HG03280 (cell line): ENCODE measurements around the gene LRRFIP1.
"Not testable (repeated sequence)": the region's sequence is repeated elsewhere in the genome, so short reads cannot be mapped to it uniquely, and the experiment has no call there.

ENCODE experiments used
- ATAC-seq: cut with Tn5 transposase; IDR thresholded peaks from one replicate; pipeline ENCODE4 v1.9.1; 2021; ENCODE audit warnings: mild to moderate bottlenecking, moderate library complexity; ENCODE audit not compliant: unreplicated experiment

LRRFIP1 gene

DNA sequence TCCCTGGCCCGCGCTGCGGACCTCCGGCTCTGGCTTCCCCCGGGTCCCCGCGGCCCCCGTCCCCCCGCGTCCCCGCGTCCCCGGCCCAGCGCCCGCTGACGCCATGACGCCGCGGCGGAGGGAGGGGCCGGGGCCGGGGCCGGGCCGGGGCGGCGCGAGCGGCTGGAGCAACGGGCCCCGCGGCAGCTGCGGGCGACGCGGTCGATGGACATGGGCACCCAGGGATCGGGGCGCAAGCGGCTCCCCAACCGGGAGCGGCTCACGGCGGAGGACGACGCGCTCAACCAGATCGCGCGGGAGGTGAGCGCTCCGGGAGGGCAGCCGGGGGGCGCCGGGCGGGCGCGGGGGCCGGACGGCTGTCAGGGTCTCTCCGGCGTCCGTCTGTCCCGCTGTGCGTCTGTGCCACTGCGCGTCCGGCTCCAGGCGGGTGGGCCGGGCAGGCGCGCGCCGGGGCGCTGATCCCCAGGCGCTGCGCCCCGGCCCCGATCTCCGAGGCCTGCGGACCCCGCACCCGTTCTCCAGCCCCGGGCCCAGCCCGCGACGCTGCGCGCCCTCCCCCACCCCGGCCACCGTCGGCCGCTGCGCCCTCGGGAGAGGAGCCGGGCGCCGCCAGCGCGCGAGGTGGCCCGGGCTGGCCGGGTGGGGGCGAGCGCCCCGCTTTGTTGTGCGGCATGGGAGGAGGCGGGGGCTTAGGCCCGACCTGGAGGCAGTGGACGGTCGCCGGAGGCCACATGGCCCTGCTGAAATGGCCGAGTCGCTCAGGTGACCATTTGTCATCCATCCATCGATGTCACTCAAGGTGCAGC is at the start of gene LRRFIP1:
LRRFIP1 (plus strand) TSS at position 147 of the 806 bp plus-strand sequence; CDS start at position 205, 58 bp downstream.
- ATAC-seq, result no peak

DNA sequence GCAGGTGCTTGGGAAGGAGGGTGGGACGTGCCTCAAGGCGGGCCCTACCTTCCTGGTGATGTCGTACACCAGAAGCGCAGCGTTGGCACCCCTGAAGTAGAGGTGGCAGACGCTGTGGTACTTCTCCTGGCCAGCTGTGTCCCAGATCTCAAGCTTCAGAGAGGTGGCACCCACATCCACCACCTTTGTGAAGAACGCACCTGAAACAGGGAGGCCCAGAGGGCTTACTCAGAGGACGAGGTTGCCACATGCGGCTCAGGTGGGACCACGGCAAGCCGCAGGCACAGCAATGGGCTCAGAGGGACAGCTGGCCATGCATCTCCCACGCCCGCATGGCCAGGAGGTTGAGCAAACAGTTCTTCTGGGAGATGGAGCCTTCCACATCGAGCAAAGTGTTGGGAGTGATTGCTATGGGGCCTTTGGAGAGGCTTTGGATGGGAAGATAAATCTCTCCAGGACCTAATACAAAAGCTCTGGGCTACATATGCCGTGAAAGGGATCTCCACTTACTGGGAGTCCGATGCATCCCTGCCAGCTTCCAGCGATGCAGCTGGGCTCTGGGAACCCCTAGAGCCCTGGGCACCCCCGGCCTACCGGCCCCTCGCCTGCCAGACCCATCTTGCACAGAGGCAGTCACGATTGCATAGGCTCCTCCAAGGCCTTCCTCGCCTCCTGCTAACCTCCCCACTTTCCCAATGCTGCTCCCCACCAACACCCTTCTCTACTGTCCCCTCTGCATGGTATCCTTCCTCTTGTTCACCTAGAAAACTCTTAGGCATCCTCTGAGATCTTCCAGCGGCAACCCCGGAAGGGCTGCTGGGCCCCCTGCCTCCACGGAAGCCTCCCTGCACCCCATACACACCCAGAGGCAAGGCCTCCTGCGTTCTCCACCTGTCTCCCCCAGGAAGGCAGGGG is 49.2 kb upstream of the LRRFIP1 start:
- no peak for ATAC-seq

DNA sequence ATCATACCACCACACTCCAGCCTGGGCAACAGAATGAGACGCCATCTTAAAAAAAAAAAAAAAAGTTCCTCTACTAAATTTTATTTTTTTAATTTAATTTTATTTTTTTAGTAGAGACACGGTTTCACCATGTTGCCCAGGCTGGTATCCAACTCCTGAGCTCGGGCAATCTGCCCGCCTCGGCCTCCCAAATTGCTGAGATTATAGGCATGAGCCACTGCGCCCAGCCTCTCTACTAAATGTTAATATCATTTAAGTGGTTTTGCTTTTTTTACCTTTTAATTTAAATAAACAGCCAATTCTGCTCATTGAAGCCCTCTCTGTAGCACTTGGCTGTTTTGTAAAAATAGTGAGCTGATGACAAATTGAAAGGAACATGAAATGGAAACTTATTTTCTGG is 46.1 kb upstream of the LRRFIP1 start:
- ATAC-seq, result no peak

DNA sequence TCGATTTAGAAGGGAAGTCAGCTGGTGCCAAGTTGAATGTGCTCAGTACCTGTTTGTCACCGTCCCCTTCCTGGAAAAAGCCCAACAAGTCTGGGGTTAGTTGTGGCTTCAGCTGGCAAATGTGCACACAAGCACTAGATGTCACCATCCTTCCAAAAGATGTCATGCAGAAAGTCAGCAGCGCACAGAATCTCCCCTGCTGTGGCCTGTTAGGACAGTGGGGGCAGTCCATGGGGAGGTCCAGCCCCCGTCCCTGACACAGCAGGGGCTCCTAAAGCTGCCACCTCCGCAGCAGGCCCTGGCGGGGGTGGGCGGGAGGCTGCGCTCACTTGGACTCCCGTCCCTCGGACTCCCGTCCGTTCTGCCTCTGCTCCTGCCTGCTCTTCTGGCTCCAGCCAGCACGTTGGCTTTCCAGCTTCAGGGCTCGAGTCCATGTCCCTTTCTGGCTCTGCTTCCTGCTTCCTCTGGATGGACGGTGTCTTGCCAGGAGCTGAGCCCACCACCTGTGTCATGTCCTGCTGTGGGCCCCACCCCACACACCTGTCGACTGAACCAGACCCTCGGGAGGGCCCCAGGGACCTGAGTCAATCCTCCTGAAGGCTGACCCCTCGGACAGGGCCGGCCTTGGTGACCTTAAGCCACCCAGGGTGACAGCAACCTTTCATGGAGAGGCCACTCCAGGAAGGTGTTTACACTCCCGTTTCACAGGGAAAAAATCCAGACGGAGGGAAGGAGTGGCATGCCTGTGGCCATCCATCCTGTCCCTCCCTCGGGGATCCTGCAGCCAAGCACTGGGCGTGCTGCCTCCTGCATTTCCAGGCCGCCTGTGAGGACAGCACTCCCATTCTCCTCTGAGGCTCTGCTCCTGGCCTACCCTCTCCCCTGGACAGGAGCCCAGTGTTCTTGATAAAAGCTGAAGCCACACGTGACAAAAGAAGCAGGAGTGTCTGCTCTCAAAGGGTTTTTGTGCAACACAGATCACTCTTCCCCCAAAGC is 45.3 kb upstream of the LRRFIP1 start:
- no peak for ATAC-seq

- no peak for ATAC-seq
These were observed 43.7 kb upstream of the LRRFIP1 start for GRCh38 chr2:237583385-237584295.

GRCh38 chr2:237585590-237586221 is 41.7 kb upstream of the LRRFIP1 start:
- no peak for ATAC-seq

- no peak for ATAC-seq
These were observed 39.2 kb upstream of the LRRFIP1 start for GRCh38 chr2:237588044-237588696.

DNA sequence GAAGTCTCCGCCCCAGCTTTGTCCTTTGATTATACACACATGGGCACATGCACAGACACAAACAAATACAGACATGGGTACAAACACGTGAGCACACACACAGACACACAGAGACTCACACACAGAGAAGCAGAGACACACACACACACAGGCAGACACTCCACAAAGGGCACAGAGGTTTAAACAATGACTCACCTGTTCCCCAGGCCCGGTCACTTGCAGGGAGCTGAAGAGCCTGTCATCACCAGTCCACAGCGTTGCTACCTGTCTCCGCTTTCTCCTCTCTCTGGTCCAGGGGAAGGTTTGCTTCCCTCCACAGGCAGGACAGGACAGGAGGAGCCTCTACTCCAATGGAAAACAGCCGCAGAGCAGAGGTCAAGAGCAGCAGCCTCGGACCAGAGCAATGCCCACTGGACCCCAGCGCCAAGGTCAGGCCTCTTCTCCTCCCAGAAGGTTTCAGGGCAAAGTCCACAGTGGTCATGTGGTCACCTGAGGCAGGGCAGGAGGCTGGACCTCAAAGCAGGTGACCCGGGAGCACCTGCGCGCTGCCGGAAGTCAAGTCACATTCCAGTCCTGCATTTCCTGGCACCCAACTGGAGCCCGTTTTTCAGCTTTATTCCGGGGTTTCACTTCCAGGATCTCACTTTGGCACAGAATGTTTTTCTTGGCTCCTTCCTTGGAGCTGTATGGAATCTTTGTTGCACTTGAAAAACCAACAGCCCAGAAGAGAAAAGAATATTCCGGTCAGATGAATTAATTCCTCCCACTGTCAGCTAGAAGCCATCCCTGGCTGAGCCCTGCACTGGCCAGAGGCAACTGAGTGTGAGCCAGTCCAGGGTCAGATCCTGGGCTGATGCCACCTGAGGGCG is 36.9 kb upstream of the LRRFIP1 start, which contains the start of gene RAB17:
RAB17 (minus strand) TSS at position 463 of the 869 bp plus-strand sequence. CDS start 4,580 bp downstream, outside the sequence.
- no peak for ATAC-seq

DNA sequence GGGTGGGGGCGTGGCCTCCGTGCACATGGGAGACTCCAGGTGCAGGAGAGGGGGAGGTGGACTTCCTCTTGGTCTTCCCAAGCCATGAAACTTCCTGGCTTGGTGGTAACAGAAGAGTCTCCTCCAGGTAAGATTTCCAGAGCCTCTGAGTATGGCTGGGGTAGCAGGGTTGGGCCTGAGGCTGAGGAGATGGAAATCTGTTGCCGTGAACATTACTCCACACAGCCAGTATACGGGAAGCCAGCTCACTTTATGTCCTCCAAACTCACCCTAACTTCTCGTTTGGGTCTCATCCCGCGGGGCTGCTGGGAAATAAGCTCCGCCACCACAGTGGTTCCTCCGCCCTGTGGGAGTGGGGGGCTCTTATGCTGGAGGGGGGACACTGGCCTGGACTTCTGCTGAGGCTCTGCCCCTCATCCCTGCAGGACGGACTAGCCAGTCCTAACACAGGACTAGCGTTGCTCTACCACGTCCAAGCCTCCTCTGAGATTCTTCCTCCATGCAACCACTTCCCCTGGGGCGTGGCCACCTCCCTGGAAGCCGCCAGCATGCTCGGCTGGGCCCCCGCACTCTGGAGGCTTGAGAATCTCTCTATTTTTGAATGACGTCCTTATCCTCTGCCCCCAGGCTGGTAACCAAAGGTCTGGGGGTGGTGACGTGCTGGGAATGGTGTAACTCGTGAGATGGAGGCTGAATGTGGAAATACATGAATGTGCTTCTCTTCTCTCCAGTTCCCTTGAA is 36.1 kb upstream of the LRRFIP1 start:
- no peak for ATAC-seq

DNA sequence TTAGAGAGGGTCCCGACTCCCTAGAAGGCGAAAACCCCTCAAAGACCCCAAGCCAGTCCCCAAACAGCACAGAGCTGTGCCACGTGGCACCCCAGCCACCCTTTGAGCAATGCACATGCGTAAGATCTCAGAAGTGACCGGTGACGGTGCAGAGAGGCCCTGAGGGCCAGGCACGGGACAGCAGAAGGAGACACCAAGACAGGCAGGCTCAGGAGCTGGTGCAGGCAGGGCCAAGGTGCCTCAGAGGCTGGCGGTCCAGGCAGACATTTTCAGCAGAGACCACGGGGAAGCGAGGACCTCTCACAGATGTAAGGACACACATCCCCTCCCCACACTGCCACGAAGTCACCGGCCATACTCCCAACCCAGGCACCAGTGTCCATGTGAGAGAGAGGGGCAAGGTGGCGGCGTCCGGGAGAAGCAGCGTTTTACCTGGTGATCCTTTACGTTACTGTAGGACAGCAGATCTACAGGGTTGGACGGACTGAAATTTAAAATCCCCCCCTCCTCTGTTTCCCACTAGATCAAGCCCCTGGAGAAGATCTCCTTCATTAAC is 34.9 kb upstream of the LRRFIP1 start:
- no peak for ATAC-seq

- ATAC-seq, result no peak
These were observed 34.4 kb upstream of the LRRFIP1 start for GRCh38 chr2:237593036-237593435.

DNA sequence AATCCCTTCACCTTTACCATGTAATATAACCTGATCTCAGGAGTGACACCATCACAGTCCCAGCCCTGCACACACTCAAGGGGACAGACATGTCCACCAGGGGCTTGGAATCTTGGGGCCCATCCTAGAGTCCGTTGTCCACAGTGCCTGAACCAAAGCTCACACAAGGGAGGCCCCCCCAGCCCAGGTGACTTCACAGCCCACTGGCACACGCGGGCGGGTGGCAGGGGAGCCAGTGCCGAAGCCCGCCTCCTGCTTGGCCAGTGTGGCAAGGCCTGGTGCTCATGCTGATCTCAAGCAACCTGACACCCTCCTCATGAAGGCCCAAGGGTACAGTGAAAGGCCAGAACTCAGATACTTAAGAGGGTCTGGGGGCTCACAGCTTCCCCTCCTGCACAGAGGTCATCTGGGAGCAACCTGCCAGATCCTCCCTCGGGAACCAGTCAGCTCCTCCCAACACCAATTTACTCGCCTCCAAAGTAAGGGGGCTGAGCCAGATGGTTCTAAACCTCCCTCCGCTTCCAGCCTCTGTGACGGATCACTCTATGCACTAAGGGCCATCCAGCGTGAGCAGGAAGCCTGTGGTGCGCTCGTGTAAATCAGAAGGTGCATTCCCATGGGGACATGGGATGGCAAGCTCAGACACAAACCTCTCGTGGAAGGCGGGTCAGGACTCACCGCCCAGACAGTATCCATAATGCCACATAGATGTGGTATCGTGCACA is 33.6 kb upstream of the LRRFIP1 start:
- no peak for ATAC-seq

DNA sequence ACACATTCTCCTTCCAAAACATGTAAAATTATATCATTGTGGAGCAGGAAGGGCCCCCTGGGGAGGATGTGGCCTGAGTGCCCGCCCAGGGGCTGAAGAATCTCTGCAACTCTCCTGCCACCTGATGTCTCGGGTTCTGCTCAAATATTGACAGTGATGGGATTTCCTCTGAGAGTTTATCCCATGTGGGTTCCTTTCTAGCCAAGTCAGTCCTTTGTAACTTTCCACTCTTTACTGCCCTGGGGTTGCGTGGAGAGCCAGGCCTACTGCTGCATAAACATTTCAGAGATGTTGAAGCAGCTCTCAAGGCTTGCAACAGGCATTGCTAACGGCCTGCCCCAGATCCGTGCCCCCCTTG is 32.9 kb upstream of the LRRFIP1 start:
- no peak for ATAC-seq

- ATAC-seq, result not testable (repeated sequence)
These were observed 31.4 kb upstream of the LRRFIP1 start for GRCh38 chr2:237595829-237596519.

GRCh38 chr2:237596520-237597195 is 30.7 kb upstream of the LRRFIP1 start:
- no peak for ATAC-seq
